Measurements from ENCODE around the gene ADARB2.

GRCh38 chr10:1358147-1358546 lies 379.2 kb downstream of the ADARB2 start:
- TF ChIP-seq CTCF (IDR thresholded peaks at IDR 0.05), result no peak
- no peak for TF ChIP-seq POLR2A (IDR thresholded peaks at IDR 0.05; ENCODE audit: low read depth)
- no peak for TF ChIP-seq POLR2AphosphoS5 (IDR thresholded peaks at IDR 0.05)

Data from esophagus muscularis mucosa (tissue), 3 donors.